Uterus (tissue), 4 donors: Measurements from ENCODE around the gene ZKSCAN2. TPM values are rescaled to one million over a fixed set of nuclear protein-coding genes. Genes with fewer than 3 reads are reported as not detected.

Source experiments
- DNase-seq, 2 donors: peaks; one replicate each; pipeline ENCODE4 v3.0.0-alpha.2; 2019 to 2020
- H3K27ac ChIP-seq, 2 donors: fragments of 200-600 bp; sonication (generic); 1 replicate in 1 of 2; 2 replicates in 1 of 2; pipeline ENCODE4 v1.5.1; 2016 to 2018
- H3K27me3 ChIP-seq, 2 donors: fragments of 200-600 bp; sonication (generic); one replicate each; pipeline ENCODE4 v1.5.1; 2018 to 2019; ENCODE audit warnings: control low read depth in 1 of 2
- H3K36me3 ChIP-seq, 2 donors: fragments of 200-600 bp; sonication (generic); one replicate each; pipeline ENCODE4 v1.5.1; 2019; ENCODE audit warnings: control low read depth in 1 of 2
- H3K4me1 ChIP-seq, 2 donors: fragments of 200-600 bp; sonication (generic); one replicate each; pipeline ENCODE4 v1.5.1; 2018 to 2019; ENCODE audit warnings: control low read depth in 1 of 2
- H3K4me3 ChIP-seq, 2 donors: fragments of 200-600 bp; sonication (generic); 1 replicate in 1 of 2; 2 replicates in 1 of 2; pipeline ENCODE4 v1.5.1; 2018 to 2019; ENCODE audit warnings: mild to moderate bottlenecking in 1 of 2
- H3K9me3 ChIP-seq, 2 donors: fragments of 200-600 bp; sonication (generic); one replicate each; pipeline ENCODE4 v1.5.1; 2019; ENCODE audit warnings: control low read depth in 1 of 2
- POLR2A ChIP-seq, 2 donors: fragments of 450-650 bp; IDR thresholded peaks; one replicate each; pipeline ENCODE4 v1.6.1; 2016; ENCODE audit warnings: antibody characterized with exemption in 2 of 2, mild to moderate bottlenecking in 1 of 2, moderate library complexity in 1 of 2
- intact Hi-C: fragments of 100-400 bp; cut with DNase I; formaldehyde crosslinking; loops from one replicate; pipeline ENCODE4 v1.15.1; 2023; ENCODE audit warnings: low total_unique reads
- total RNA-seq, 4 donors: library from RNA; depleted of rRNA in 3 of 4; stranded (reverse); fragments of >200 nt in 3 of 4; gene quantifications; one replicate each; pipeline versions ENCODE4 v1.1.0 to v1.2.4, GENCODE V29; 2014 to 2023
- TF ChIP-seq, protein P1 (sequence below), 4 experiments: fragments of 200-600 bp in 2 of 4; fragments of 450-650 bp in 2 of 4; sonication (generic) in 2 of 4; IDR thresholded peaks; one replicate each; pipeline ENCODE4 v1.5.1; 2016 to 2019; ENCODE audit warnings: antibody characterized with exemption in 4 of 4, mild to moderate bottlenecking in 2 of 4, moderate library complexity in 1 of 4
- donor health status: DM: yes; HTN: yes; CAD: no.

Gene ZKSCAN2
- total RNA-seq, 4 donors from 2014 or later = 1.3 to 15.8 (median 7.6) TPM

DNA sequence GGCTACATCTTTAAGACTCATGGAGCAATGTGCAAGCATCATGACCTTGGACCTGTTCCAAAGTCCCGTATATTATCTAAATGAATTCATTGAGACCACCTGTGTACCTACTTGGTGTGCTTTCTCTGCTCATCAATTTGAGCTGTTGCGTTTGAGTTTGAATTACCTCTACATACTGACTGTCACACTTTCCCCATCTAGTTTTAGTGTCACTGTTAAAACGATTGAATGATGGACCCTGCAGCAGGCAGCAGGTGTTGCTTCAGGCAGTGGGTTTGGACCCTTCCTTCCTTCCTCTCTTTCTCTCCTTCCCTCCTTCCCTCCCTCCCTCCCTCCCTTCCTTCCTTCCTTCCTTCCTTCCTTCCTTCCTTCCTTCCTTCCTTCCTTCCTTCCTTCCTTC is 33.9 kb upstream of the ZKSCAN2 start:
- TF ChIP-seq, protein P1, sequence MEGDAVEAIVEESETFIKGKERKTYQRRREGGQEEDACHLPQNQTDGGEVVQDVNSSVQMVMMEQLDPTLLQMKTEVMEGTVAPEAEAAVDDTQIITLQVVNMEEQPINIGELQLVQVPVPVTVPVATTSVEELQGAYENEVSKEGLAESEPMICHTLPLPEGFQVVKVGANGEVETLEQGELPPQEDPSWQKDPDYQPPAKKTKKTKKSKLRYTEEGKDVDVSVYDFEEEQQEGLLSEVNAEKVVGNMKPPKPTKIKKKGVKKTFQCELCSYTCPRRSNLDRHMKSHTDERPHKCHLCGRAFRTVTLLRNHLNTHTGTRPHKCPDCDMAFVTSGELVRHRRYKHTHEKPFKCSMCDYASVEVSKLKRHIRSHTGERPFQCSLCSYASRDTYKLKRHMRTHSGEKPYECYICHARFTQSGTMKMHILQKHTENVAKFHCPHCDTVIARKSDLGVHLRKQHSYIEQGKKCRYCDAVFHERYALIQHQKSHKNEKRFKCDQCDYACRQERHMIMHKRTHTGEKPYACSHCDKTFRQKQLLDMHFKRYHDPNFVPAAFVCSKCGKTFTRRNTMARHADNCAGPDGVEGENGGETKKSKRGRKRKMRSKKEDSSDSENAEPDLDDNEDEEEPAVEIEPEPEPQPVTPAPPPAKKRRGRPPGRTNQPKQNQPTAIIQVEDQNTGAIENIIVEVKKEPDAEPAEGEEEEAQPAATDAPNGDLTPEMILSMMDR (IDR thresholded peaks at IDR 0.05) = no peak
- TF ChIP-seq POLR2A (IDR thresholded peaks at IDR 0.05) = no peak
- no peak for DNase-seq
- Histone ChIP-seq H3K9me3 (no peaks in the 10 kb centered on the region), H3K27me3 (no peaks in the 10 kb centered on the region), H3K4me3 (no peak overlapping the region), H3K4me1 (no peaks in the 10 kb centered on the region), H3K27ac (no peak overlapping the region), H3K36me3 (no peaks in the 10 kb centered on the region)
- intact Hi-C loops = no loop called here

DNA sequence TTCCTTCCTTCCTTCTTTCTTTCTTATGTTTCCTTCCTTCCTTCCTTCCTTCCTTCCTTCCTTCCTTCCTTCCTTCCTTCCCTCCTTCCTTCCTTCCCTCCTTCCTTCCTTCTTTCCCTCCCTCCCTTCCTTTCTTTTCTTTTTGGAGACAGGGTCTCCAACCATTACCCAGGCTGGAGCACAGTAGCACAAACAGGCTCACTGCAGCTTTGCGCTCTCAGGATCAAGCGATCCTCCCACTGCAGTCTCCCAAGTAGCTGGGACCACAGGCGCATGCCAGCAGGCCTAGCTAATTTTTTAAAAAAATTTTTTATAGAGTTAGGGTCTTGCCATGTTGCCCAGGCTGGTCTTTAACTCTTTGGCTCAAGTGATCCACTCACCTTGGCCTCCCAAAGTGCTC is 31.8 kb upstream of the ZKSCAN2 start:
- no peak for TF ChIP-seq POLR2A (IDR thresholded peaks at IDR 0.05)
- TF ChIP-seq, protein P1 (IDR thresholded peaks at IDR 0.05) = no peak
- no peaks in the 10 kb centered on the region for H3K9me3 ChIP-seq
- H3K36me3 ChIP-seq = no peaks in the 10 kb centered on the region
- no peak for DNase-seq
- no peak overlapping the region for H3K4me3 ChIP-seq
- intact Hi-C loops = no loop called here
- H3K27ac ChIP-seq = no peak overlapping the region
- no peaks in the 10 kb centered on the region for H3K27me3 ChIP-seq
- H3K4me1 ChIP-seq = no peaks in the 10 kb centered on the region

DNA sequence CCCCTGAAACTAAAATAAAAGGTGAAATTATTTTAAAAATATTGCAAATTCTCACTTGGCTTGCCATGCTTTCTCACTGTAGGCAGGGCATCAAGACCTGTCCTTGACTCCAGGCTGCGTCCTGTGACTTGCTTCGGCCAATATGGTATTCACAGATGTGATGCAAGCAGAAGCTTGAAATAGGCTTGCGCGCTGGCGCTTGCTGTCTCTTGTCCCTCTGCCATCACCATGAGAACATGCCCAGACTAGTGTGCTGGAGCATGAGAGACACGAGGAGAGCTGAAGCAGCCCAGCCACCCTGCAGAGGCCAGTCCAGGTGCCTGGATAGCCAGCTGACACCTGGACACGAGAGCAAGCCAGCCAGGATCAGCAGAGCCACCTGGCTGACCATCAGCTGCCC is 21.8 kb upstream of the ZKSCAN2 start:
- no peak for DNase-seq
- H3K36me3 ChIP-seq = no peaks in the 10 kb centered on the region
- H3K9me3 ChIP-seq = no peaks in the 10 kb centered on the region
- H3K4me3 ChIP-seq = no peak overlapping the region
- TF ChIP-seq, protein P1 (IDR thresholded peaks at IDR 0.05) = no peak
- no peak for TF ChIP-seq POLR2A (IDR thresholded peaks at IDR 0.05)
- no peaks in the 10 kb centered on the region for H3K27me3 ChIP-seq
- no peak overlapping the region for H3K27ac ChIP-seq
- intact Hi-C loops = no loop called here
- no peaks in the 10 kb centered on the region for H3K4me1 ChIP-seq

DNA sequence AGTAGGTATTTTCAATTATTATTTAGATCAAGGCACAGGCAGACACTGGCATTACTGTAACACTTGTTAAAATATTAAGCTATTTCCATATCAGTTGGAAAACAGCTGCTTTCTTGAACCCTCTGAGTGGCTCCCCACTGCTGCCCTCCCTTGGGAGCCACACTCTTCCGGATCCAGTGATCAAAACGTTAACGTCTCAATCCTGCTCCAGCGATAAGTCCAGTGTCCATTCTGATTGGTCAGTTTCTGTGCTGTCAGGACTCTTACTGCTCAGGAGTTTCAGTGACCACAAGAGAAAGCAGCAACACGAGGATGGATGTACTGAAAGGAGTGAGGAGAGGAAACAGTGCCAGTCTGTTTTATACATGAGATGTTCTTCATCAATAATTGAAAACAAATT is 13.8 kb upstream of the ZKSCAN2 start:
- intact Hi-C loops = no loop called here
- Histone ChIP-seq H3K27ac (no peak overlapping the region), H3K36me3 (no peaks in the 10 kb centered on the region), H3K4me1 (no peaks in the 10 kb centered on the region), H3K9me3 (no peaks in the 10 kb centered on the region), H3K4me3 (no peak overlapping the region), H3K27me3 (no peaks in the 10 kb centered on the region)
- TF ChIP-seq POLR2A (IDR thresholded peaks at IDR 0.05) = no peak
- TF ChIP-seq, protein P1 (IDR thresholded peaks at IDR 0.05) = no peak
- DNase-seq = no peak

DNA sequence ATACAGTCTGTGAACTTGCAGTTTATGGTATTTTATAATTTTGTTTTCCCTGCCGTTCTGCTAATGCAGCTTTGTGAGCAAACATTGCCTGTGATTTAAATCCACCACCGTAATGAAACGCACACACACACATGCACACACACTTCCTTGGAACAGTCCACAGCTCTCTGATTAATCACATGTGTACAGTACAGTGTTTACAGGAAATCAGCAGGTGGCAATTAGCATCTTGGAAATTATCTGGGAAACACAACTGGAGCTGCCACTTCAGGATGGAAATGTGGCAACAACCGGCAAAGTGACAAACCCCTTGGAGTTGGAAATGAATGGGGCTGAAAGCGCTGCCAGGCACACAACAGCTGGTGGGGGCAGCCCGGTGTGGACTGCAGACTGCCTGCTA is 12.9 kb upstream of the ZKSCAN2 start:
- no peak for DNase-seq
- intact Hi-C loops = no loop called here
- no peak overlapping the region for H3K27ac ChIP-seq

More for the DNA sequence above, 12.9 kb upstream of the ZKSCAN2 start:
- no peaks in the 10 kb centered on the region for H3K4me1 ChIP-seq
- H3K4me3 ChIP-seq = no peak overlapping the region
- no peaks in the 10 kb centered on the region for H3K9me3 ChIP-seq
- no peaks in the 10 kb centered on the region for H3K27me3 ChIP-seq
- no peaks in the 10 kb centered on the region for H3K36me3 ChIP-seq
- no peak for TF ChIP-seq POLR2A (IDR thresholded peaks at IDR 0.05)
- TF ChIP-seq, protein P1 (IDR thresholded peaks at IDR 0.05) = no peak
